Regular cardiac myocyte (primary cell): ENCODE measurements around the gene ABCG1. TPM values are rescaled to one million over a fixed set of nuclear protein-coding genes. Genes with fewer than 3 reads are reported as not detected.

Experiments used
- total RNA-seq: library from RNA; depleted of rRNA; stranded (reverse); fragments of >200 nt; gene quantifications from 2 replicates; pipeline ENCODE4 v1.2.3, GENCODE V29; 2014

ABCG1 gene
- 2.3 and 5.2 TPM in 2 replicates for total RNA-seq

GRCh38 chr21:42218836-42219605 lies at the start of gene ABCG1:
TSS of gene ABCG1 (plus strand) at chr21:42219140. CDS start at chr21:42219263, 123 bp downstream.

GRCh38 chr21:42315296-42315891 lies 96.5 kb downstream of the ABCG1 start, which contains the start of gene TFF3:
TSS of gene TFF3 (minus strand) at chr21:42315409. CDS start at chr21:42315374, 35 bp downstream.

Other genes starting within 250 kb of the ABCG1 start
- gene ZBTB21, start 208.8 kb upstream of the ABCG1 start, total RNA-seq = 7.7 and 9.0 TPM in 2 replicates
- under 0.01 TPM in 1 of 2 replicates, not detected in the other for gene UMODL1, start 147.8 kb upstream of the ABCG1 start, total RNA-seq
- 0.58 TPM in 1 of 2 replicates, not detected in the other for gene TFF3, start 96.3 kb downstream of the ABCG1 start, total RNA-seq
- not detected in 2 replicates for gene TFF2, start 131.9 kb downstream of the ABCG1 start, total RNA-seq
- not detected in 2 replicates for gene TFF1, start 147.4 kb downstream of the ABCG1 start, total RNA-seq
- not detected in 2 replicates for gene TMPRSS3, start 176.9 kb downstream of the ABCG1 start, total RNA-seq
- gene UBASH3A, start 184.8 kb downstream of the ABCG1 start, total RNA-seq = not detected in 2 replicates